Measurements from ENCODE around the gene LENG9.

LENG9 gene

GRCh38 chr19:54424660-54425381 is 38.8 kb downstream of the LENG9 start:
- Histone ChIP-seq H3K9ac (ENCODE audit: low read length) (no peak overlapping the region), H3K4me1 (ENCODE audit: insufficient read depth, low read length, severe bottlenecking) (no peaks in the 10 kb centered on the region), H3K79me2 (ENCODE audit: insufficient read depth, low read length) (no peaks in the 10 kb centered on the region), H3K9me3 (ENCODE audit: low read length) (no peaks in the 10 kb centered on the region), H3K4me3 (ENCODE audit: low read depth, low read length, poor library complexity, severe bottlenecking) (no peak overlapping the region), H3K36me3 (ENCODE audit: insufficient read depth, low read length) (no peaks in the 10 kb centered on the region), H3K27me3 (ENCODE audit: insufficient read depth, low read length) (no peaks in the 10 kb centered on the region), H2AFZ (ENCODE audit: low read length) (no peak overlapping the region), H3K9me2 (ENCODE audit: low read depth, low read length) (no peaks in the 10 kb centered on the region), H3F3A (ENCODE audit: insufficient read depth, low read length) (no peaks in the 10 kb centered on the region), H4K20me1 (ENCODE audit: insufficient read depth, low read length) (no peaks in the 10 kb centered on the region), H3K4me2 (ENCODE audit: low read length) (no peak overlapping the region), H3K27ac (ENCODE audit: low read depth, low read length, poor library complexity, severe bottlenecking) (no peak overlapping the region)
- TF ChIP-seq CTCF (IDR thresholded peaks at IDR 0.05; ENCODE audit: low read length), result no peak
- TF ChIP-seq EZH2 (IDR thresholded peaks at IDR 0.05; ENCODE audit: borderline replicate concordance, low read length), result no peak

GRCh38 chr19:54424201-54424600 is 39.4 kb downstream of the LENG9 start:
- H3K9me2 ChIP-seq (ENCODE audit: low read depth, low read length), result no peaks in the 10 kb centered on the region
- H3K4me1 ChIP-seq (ENCODE audit: insufficient read depth, low read length, severe bottlenecking), result no peaks in the 10 kb centered on the region
- H3F3A ChIP-seq (ENCODE audit: insufficient read depth, low read length), result no peaks in the 10 kb centered on the region
- H3K9ac ChIP-seq (ENCODE audit: low read length), result no peak overlapping the region
- H3K27ac ChIP-seq (ENCODE audit: low read depth, low read length, poor library complexity, severe bottlenecking), result no peak overlapping the region
- H3K27me3 ChIP-seq (ENCODE audit: insufficient read depth, low read length), result no peaks in the 10 kb centered on the region; the same call in 1 of the 2 replicates
- no peak overlapping the region for H2AFZ ChIP-seq (ENCODE audit: low read length)
- no peak for TF ChIP-seq EZH2 (IDR thresholded peaks at IDR 0.05; ENCODE audit: borderline replicate concordance, low read length)
- TF ChIP-seq CTCF (IDR thresholded peaks at IDR 0.05; ENCODE audit: low read length), result no peak
- no peaks in the 10 kb centered on the region for H3K9me3 ChIP-seq (ENCODE audit: low read length)
- H3K4me2 ChIP-seq (ENCODE audit: low read length), result no peak overlapping the region
- H4K20me1 ChIP-seq (ENCODE audit: insufficient read depth, low read length), result no peaks in the 10 kb centered on the region
- H3K4me3 ChIP-seq (ENCODE audit: low read depth, low read length, poor library complexity, severe bottlenecking), result no peak overlapping the region
- H3K36me3 ChIP-seq (ENCODE audit: insufficient read depth, low read length), result no peaks in the 10 kb centered on the region
- H3K79me2 ChIP-seq (ENCODE audit: insufficient read depth, low read length), result no peaks in the 10 kb centered on the region

GRCh38 chr19:54422136-54422535 is 41.4 kb downstream of the LENG9 start:
- H3K27me3 ChIP-seq (ENCODE audit: insufficient read depth, low read length), result no peaks in the 10 kb centered on the region; the same call in 1 of the 2 replicates
- no peaks in the 10 kb centered on the region for H3F3A ChIP-seq (ENCODE audit: insufficient read depth, low read length)
- no peak overlapping the region for H3K9ac ChIP-seq (ENCODE audit: low read length)
- no peaks in the 10 kb centered on the region for H3K9me3 ChIP-seq (ENCODE audit: low read length)
- H4K20me1 ChIP-seq (ENCODE audit: insufficient read depth, low read length), result no peaks in the 10 kb centered on the region
- TF ChIP-seq CTCF (IDR thresholded peaks at IDR 0.05; ENCODE audit: low read length), result no peak
- no peak for TF ChIP-seq EZH2 (IDR thresholded peaks at IDR 0.05; ENCODE audit: borderline replicate concordance, low read length)
- no peak overlapping the region for H3K27ac ChIP-seq (ENCODE audit: low read depth, low read length, poor library complexity, severe bottlenecking)
- no peaks in the 10 kb centered on the region for H3K9me2 ChIP-seq (ENCODE audit: low read depth, low read length)
- no peak overlapping the region for H3K4me2 ChIP-seq (ENCODE audit: low read length)
- H3K79me2 ChIP-seq (ENCODE audit: insufficient read depth, low read length), result no peaks in the 10 kb centered on the region
- H3K36me3 ChIP-seq (ENCODE audit: insufficient read depth, low read length), result no peaks in the 10 kb centered on the region
- H2AFZ ChIP-seq (ENCODE audit: low read length), result no peak overlapping the region
- H3K4me1 ChIP-seq (ENCODE audit: insufficient read depth, low read length, severe bottlenecking), result no peaks in the 10 kb centered on the region
- no peak overlapping the region for H3K4me3 ChIP-seq (ENCODE audit: low read depth, low read length, poor library complexity, severe bottlenecking)

Measured in OCI-LY1 (cell line).